HG03469 (cell line): ENCODE measurements around the gene TMEM129.

Experiments used
- ATAC-seq: cut with Tn5 transposase; IDR thresholded peaks from one replicate; pipeline ENCODE4 v1.9.1; 2021; ENCODE audit warnings: mild to moderate bottlenecking, moderate library complexity, moderate number of reproducible peaks; ENCODE audit not compliant: unreplicated experiment

Gene TMEM129, protein sequence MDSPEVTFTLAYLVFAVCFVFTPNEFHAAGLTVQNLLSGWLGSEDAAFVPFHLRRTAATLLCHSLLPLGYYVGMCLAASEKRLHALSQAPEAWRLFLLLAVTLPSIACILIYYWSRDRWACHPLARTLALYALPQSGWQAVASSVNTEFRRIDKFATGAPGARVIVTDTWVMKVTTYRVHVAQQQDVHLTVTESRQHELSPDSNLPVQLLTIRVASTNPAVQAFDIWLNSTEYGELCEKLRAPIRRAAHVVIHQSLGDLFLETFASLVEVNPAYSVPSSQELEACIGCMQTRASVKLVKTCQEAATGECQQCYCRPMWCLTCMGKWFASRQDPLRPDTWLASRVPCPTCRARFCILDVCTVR

DNA sequence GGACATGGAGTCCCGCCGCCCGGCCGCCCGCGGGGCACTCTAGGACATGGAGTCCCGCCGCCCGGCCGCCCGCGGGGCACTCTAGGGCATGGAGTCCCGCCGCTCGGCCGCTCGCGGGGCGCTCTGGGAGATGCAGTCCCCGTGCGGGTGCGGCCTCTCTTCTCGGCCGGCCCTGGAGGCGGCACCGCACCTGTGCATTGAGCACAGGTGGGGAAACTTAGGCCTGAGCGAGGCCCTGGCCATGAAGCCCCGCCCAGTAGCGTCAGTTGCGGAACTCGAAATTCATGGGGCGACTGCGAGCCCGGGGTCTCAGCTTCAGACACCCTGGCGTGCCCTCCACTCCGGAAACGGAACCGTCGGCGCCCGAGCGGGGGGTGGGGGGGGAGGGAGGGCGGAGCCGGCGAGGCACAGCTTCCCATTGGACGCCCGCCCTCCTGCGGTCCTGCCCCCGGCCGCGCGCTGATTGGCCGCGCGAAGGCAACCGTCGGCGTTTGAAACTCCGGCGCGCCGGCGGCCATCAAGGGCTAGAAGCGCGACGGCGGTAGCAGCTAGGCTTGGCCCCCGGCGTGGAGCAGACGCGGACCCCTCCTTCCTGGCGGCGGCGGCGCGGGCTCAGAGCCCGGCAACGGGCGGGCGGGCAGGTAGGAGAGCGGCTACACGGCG is at the start of gene TMEM129, which contains the start of gene TACC3:
TMEM129 (minus strand) TSS at position 321 of the 663 bp plus-strand sequence. CDS start 486 bp downstream, outside the sequence.
TACC3 (plus strand) TSS at position 519 of the 663 bp plus-strand sequence. CDS start 1,901 bp downstream, outside the sequence.
- peak; percentile 53 for ATAC-seq

DNA sequence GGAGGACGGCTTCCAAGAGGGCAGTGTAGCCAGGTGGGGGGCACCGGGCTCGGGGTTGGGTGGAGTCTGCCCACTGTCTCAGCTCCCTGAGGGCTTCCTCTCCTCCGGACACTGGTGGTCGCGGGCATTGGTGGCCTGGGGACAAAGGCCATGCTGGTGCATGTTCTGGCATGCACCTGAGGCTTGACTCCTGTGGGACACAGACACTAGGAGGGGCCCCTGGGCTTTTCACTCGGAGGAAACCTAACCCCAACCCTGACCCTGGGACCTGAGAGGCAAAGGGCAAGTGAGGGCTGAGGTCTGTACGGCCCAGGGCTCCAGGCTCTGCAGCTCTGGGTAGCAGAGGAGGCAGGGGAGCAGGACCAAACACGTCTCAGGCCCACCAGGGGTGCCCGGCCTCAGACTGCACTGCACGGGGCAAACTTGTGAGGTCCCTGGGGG is 49.7 kb upstream of the TMEM129 start:
- no peak for ATAC-seq

DNA sequence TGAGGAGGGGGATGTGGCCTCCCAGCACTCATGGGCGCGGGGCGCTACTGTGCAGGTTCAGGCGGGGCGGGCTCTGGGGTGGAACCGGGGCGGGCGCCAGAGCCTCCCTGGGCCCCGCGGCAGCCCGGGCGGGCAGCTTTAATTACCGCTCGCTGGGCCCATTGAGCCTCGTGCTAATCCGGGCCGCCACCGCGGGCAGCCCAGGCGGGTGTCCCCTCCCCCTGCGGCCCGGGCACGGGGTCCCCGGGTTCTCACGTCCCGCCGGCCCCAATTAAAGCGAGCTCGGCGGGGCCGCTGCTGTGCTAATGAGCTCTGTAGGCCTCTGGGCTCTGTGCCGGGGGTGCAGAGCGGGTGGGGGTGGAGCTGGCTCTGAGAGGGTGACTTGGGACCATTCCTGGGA is 49.1 kb upstream of the TMEM129 start:
- no peak for ATAC-seq

DNA sequence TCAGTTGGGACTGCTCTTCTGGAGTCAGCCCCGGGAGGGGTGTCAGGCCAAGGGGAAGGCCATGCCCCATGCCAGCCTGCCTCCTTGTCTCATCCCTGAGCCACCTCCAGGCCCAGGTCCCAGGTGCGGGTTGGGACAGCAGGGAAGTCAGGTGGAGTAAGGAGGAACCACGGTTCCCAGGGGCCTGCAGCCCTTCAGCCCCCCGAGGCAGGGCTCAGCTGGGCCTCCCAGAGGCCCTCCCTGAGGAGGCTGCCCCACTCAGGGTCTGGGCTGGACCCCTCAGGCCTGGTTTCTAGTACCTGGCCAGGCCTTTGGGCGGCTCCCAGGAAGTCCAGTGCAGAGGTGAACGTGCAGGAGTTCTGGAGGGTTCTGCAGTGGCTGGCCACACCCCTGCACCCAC is 48.6 kb upstream of the TMEM129 start:
- ATAC-seq, result no peak

- no peak for ATAC-seq
These were observed 47.4 kb upstream of the TMEM129 start for GRCh38 chr4:1768367-1769034.

- ATAC-seq, result no peak
These were observed 46.7 kb upstream of the TMEM129 start for GRCh38 chr4:1767770-1768366.

DNA sequence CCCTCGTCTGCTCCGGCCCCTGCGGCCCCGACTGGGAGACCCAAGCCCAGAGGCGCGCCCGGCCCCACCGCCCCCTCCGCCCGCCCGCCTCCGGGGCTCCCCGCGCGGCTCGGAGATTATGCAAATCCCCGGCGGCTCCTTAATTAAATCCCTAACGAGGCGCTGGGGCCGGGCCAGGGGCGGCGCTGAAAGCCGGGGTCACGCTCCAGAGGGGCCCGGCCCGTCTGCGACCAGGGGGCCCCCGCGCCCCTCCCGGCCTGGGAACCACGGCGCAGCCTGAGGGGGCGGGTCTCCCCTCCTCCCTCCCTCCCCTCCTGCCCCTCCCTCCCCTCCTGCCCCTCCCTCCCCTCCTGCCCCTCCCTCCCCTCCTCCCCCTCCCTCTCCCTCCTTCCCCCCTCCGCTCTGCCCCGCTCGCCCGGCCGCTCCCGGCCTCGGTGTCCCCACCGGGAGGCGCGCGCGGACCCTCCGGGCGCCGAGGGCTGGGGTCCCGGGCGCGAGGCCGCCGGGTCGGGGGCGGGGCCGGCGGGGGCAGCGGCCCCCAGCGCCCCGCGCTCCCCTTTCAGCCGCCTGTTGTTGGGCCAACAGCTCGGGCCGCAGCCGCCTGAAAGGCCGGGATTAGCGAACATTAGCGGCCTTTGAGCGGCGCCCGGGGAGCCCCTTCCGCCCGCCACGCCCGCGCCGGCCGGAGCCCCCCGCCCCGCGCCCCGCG is 46.1 kb upstream of the TMEM129 start:
- ATAC-seq, result no peak

GRCh38 chr4:1766106-1767060 is 45.3 kb upstream of the TMEM129 start:
- no peak for ATAC-seq

DNA sequence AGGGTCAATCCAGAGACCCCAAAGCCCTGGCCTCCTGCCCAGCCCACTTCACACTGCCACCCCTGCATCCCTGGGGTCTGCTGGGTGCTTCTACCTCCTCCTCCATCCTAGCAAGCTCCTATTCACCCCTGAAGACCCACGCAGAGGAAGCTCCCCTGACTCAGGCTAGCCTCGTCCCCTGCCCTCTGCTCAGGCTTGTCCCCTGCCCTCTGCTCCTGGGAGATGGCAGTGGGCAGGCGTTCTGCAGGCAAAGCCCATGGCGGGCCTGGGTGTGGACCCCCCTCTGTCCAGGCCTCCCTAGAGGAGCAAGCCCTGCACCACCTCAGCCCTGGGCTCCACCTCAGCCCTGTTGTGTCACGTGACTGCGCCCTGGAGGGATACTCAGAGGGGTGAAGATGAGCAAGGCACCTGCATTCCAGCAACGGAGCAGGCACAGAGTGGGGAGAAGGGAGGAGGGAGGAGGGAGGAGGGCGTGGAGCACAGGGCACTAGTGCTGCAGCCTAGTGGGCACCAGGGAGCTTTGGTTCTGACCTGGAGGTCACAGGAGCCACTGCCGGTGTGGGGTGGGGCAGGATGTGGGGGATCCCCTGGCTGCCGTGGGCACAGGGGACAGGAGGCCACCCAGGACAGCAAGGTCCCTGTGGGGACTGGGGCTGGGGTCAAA is 44.4 kb upstream of the TMEM129 start:
- ATAC-seq, result no peak

GRCh38 chr4:1764670-1765069 is 43.5 kb upstream of the TMEM129 start:
- no peak for ATAC-seq

- no peak for ATAC-seq
These were observed 42.5 kb upstream of the TMEM129 start for GRCh38 chr4:1763550-1764080.

DNA sequence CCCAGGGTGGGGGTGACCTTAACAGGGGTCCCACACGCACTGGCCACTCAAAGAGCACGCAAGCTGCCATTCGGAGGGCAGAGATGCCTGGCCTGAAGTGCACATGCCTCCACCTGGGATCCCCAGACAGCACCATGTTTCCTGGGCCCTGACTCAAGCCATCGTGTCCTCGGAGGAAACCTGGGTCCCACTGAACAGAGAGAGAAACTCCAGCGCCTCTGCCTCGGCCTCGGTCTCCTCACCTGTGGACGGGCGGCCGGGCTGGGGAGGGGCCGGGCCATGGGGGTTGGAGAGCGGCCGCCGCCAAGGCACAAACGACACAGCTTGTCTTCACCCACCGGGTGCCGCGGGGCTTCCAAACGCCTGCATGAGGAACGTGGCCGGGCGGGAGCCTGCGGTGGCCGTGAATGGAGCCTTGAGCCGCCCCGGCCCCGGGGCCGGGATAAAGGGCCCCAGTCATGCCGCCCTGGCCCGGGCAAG is 42.0 kb upstream of the TMEM129 start:
- ATAC-seq, result no peak

GRCh38 chr4:1762264-1763010 is 41.3 kb upstream of the TMEM129 start:
- no peak for ATAC-seq

DNA sequence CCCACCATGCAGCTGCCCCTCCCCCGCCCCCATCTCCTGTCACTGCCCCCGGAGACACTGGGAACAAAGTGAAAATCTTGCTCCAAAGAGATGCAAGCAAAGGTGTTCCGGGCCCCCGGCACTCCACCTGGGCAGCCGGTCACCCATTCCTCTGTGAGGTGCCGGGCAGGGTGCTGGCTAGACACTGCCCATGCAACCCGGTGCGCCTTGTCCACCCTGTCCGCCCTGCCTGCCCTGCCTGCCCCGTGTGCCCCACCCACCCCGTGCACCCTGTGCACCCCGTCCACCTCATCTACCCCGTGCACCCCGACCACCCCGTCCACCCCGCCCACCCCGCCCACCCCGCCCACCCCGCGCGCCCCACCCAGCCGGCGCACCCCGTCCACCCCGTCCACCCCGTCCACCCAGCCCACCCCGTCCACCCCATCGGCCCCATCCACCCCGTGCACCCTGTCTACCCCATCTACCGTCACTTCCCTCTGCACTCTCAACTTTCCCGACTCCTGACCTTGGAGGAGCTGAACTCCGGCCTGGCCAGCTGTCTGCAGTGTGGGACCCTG is 40.1 kb upstream of the TMEM129 start:
- ATAC-seq, result no peak

DNA sequence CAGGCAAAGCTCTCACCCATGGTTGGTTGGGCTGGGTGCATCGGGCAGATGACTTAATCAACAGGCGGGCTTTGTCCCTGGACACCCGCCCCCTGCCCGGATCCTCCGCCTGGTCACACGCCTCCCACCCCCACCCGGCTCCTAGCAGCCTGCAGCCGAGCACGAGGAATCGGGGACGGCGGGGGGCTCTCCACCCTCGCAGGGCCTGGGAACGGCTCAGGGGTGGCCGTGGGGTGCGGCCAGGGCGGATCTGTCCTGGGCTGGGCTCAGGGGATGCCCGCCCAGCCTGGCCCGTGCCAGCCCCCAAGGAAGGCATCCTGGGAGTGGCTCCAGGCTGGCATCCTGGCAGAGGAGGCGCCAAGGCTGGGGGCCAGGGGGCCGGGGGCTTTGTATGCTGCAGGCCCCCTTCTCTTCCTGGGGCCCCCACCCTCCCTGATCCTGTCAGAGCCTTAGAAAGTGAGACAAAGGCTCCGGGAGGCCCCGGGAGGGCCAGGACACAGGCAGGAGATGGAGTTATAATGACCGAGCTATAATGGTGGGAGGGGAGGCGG is 39.5 kb upstream of the TMEM129 start:
- no peak for ATAC-seq

DNA sequence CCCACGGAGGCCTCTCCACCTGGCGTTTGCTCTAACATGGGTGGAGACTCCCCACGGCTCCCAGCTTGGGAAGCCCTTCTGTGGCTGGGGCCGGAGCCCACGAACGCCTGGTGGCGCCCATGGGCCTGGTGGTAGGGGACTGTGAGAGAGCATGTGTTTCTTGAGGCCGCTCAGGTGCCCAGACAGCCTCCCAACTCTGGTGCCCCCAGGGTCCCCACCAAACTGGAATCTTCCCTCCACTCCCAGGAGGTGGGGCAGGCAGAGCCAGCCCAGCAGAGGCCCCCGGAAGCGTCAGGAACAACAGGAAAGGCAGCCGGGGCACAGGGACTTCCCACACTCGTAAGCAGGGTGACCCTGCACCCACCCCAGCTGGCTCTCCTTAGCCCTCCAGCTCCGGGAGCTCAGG is 38.7 kb upstream of the TMEM129 start:
- ATAC-seq, result no peak

DNA sequence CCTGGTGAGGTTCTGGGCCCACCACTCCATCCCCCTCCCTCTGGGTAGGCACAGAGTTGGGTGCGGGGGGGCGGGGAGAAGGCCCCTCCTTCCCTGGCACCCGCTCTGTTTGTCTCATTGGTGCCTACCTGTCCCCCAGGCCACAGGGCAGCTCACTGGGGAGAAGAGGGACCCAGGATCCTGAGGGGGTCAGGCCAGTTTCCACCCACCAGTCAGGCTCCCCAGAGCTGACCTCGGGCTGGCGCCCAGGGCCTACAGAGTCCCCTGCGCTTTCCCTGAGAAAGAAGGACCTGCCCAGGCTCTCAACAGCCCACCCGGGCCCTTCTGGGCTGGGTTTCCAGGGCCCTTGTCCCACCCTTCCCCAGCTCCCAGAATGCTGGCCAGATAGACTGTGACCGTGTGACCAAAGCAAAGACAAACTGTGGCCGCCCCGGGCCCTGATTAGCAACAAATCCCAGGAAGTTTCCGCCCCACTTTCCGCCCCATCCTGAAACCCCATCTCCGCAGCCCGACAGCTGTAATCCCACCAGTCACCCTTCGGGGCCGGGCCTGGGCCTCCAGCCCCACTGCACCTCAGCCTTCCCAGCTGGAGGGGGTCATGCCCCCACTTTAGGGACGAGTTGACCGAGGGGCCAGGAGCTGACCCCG is 38.2 kb upstream of the TMEM129 start:
- no peak for ATAC-seq
